GM19324 (cell line): ENCODE data around the gene TRMT2A.
"Not testable (repeated sequence)": the region's sequence is repeated elsewhere in the genome, so short reads cannot be mapped to it uniquely, and the experiment has no call there.

Experiments
- ATAC-seq: cut with Tn5 transposase; IDR thresholded peaks from one replicate; pipeline ENCODE4 v1.9.1; 2021; ENCODE audit warnings: mild to moderate bottlenecking, moderate library complexity; ENCODE audit not compliant: unreplicated experiment, low FRiP score

The TRMT2A gene

DNA sequence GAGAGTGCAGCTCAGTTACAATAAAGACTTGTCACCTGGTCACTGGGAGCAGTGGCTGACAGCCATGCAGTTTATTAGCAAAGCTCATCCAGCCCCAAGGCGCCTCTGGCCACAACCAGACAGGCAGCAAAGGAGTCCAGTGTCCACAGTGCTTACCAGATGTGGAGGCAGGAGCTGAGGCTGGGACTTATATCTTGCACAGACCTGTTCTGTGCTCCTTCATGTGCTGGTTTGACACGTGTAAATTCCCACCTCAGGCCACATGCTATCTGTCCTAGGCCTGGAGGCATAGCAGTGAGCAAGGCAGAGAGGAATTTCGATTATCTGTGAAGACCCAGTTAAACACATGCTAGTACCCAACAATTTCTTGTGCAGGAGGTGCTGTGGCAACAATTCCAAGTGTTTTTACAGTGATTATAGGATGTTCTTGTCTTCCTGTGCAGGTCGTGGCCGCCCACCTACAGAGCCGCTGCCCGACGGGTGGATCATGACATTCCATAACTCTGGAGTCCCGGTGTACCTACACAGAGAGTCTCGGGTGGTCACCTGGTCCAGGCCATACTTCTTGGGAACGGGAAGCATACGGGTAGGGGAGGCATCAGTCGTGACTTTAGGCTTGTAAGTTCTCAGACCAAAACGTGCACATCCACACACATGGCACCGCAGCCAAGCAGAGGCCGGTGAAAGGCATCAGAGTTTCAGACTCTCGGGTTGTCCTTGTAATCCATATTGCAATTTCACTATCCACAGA, 27.6 kb downstream of the TRMT2A start:
- ATAC-seq: no peak

DNA sequence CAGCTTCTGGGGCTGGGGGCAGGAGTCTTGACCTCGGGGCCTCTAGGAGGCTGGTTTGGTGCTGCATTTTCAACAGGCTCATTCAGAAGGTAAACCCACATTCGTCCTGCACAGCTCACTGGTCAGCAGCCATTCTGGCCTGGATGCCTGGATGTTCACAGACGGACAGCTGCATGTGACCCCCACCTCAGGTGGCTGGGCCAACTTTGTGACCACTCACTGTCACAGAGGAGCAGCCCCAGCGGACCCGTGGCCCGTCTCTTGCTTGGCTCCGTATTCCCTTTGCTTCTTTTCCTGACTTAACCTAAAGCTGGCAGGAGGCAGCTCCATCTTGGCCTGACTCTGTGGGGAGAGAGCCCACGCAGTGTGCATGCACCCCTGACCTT, 28.8 kb downstream of the TRMT2A start:
- ATAC-seq: no peak

DNA sequence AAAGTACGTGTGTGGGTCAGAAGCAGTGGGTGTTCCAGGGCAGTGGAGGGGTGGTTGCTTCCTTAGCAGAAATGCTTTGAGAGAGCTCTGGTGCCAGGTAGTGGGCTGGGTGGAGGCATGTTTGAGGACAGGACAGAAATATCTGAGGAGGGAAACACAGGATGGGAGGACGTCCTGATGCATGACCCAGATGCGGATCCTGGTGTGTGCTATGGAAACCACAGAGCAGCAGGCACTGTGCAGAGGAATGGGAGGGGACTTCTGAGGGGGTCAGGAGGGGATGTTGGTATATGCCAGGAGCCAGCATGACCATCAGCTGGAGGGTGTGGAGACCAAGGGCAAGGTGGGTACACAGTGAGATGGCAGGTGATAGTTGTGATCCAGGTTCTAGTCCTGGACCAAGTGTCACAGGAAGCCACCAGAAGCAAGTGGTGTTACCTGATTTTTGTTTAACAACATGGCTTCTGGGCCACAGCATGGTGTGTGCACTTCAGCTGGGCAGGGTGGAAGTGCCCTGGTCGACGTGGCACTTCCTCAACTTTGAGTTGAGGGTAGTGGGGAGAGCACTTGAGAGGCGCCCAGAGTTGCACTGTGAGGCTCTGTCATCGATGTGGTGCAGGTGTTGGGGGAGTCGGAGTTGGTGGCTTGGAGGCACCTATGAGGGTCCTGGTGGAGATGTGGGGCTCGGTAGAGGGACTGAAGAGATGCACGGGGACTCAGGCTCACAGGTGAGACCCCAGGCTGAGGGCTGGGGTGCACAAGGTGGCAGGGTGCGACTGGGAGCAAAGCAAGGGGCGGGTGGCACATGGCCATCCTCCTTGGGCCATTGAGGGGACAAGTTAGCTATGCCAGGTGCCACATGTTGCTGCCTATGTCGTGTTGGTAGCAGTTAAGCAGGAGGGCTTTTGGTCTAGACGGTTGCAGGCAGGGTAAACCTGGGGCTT, 29.4 kb downstream of the TRMT2A start:
- no peak for ATAC-seq

DNA sequence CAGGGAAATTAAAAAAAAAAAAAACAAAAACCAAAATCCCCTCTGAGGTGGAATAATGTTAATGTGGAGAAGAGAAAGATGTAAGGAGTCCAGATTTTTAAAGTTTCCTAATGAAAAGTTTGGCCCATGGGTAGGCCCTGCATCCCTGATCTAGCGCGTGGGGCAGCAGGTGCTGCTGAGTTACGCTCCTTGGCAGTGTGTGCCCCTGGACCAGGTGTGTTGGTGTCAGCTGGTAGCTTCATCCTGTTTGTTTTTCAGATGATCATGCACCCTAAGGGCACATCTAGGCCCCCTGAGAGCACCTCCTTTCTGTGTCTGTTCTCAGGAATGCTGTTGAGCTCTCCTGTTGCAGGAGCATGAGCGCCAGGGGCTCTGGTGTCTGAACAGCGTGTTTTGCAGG, 30.3 kb downstream of the TRMT2A start:
- ATAC-seq: no peak

DNA sequence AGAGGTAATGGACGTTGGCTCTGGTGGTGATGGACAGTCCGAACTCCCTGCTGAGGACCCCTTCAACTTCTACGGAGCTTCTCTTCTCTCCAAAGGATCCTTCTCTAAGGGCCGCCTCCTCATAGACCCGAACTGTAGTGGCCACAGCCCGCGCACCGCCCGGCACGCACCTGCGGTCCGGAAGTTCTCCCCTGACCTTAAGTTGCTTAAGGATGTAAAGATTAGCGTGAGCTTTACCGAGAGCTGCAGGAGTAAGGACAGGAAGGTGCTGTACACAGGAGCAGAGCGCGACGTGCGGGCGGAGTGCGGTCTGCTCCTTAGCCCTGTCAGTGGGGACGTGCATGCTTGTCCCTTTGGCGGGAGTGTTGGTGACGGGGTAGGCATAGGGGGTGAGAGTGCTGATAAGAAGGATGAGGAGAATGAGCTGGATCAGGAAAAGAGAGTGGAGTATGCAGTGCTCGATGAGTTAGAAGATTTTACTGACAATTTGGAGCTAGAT, 30.9 kb downstream of the TRMT2A start:
- ATAC-seq: no peak

DNA sequence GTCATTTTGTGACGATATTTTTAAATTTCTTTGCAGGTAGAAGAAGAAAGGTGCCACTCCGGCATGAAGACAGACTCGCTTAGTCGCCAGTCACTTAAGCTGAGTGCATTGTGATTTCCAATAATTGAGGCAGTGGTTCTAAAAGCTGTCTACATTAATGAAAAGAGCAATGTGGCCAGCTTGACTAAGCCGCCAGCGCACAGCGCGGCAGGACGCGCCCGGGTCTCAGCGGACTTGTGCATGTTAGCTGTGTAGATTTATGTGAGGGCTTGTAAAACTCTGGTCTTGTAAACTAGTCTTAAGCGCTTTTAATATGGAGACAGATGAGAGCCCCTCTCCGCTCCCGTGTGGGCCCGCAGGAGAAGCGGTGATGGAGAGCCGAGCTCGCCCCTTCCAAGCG, 31.4 kb downstream of the TRMT2A start:
- ATAC-seq: no peak

DNA sequence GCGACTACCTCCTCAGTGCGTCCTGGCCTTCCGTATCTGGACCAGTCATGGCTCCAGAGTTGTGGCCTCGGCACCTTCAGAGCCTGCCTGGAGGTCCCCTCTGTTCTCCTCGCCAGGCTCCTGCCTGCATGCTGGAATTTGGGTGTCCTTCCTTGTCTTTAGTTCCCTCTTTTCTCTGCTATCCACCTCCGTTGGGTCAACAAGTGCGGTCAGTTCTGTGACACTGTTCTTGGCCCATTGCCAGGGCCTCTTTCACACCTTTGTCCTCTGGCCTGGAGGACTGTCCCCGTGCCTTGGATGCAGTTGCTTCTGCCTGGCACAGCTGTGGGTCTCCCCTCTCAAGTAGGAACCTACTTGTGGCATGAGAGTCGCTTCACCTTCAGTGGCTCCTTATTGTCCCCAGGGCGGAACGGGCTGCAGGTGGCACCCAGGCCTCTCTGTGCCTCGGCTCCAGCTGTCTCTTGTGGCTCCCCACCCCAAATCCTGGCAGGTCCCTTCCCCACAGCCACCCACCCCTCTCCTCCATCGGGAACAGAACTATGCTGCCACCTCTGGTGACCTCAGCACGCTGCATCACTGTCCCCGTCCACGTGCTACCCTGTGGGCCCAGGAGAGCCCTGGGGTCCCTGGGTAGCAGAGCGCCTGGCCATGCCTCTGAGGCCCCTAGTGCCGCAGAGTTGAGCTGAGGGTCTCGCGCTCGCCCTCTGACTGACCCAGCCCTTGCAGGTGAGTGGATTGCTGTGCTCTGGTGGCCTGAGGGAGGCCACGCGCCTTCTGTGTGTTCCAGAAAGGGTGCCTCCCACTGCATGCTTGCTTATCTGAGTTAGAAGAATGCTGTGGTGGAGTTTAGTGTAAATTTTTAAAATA, 32.2 kb downstream of the TRMT2A start:
- ATAC-seq: no peak

DNA sequence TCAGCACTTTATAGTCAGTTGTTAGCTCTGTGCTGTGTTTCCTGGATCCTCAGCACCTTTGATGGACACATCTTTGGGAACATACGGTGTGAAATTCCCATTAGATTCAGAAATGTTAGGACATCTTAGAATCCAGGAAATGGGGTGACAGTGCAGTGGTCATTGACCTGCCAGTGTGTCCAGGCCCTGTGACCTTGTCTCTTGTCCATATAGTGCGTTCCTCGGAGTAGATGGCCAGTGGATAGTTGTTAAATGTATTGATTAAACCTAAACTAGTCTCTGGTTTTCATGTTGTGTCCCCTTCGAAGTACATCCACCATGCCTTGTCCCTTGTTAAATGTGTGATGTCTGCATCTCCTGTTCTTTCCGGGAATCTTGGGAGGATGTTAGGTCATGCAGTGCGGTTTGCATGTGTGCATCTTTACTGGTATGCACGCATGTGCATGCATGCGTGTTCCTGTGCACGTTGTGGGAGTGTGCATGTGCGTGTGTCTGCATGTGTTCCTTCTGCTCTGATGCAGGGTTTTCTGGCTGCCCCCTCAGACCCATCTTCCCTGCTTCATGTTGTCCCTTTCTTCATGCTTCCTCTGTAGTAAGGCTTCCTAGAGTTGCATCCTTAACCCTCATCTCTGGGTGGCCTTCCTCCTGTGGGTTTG, 33.0 kb downstream of the TRMT2A start:
- ATAC-seq: no peak

DNA sequence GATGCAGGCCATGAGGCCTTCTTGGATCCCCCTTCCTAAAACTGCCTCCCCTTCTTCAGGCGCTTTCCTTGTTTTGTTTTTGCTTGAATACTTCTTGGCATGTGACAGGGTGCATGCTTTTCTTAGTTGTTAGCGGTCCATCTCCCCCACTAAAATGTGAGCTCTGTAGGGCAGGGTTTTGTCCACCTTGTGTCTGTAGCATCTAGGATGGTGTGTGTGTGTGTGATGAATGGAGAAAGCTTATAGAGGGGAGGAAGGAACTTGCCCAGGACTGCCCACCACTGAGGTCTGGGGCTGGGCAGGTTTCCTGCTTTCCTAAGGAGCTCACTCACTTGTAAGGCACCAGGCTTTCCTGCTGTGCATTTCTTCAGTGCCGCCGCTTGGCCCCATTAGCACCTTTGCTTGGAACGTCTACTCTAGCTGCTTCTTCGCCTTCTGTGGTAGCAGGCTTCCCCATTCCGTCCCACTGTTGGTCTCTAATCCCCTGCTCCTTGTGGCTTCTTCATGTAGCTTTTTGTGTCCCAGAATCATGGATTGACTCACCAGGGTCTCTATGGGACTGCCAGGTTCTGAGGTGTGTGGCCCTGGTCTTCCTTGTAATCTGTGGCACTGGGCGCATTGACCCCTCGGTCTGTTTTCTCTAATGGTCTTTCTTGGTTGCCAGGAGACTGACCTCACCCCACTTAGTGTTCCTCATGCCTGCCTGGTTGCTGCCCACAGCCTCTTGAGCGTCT, 33.7 kb downstream of the TRMT2A start:
- ATAC-seq: no peak

DNA sequence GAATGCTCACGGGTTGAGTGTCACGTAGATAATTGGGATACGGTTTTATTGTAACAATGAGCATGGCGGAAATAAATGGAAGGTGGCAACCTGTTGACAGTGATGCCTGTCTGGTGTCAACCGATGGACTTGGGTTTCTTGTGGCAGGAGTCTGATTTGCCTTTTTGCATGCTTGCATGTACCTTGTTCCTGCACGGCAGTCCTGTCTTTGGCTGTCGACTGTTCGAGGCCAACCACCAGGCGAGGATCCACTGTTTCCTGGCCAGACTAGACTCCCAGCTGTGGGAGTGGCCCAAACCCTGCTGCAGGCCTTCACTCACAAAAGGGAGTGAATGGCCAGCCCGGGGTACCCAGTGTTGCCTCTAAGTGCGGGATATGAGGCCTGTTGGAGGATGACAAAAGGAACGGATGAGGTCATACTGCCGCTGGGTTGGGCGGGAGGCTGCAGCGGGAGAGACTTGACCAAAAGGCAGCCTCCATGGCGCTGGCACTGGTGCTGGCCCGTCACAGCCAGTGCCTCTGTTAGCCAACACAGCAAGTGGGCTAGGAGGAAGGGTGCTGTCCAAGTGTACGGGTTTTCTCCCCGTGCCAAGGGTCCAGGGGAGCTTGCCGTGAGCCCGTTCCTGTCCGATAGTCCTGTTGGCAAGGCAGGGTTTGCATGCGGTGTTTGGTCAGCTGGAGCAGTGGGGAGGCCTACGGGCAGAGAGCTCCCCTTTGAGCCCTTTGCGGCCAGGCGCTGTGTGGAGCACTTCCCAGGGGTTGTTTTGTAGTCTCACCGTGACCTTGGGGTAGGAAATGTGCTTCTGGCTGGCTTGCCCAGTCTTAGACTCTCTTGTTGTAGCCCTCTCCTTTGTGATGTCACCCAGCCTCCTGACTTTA, 36.0 kb downstream of the TRMT2A start:
- ATAC-seq: no peak

DNA sequence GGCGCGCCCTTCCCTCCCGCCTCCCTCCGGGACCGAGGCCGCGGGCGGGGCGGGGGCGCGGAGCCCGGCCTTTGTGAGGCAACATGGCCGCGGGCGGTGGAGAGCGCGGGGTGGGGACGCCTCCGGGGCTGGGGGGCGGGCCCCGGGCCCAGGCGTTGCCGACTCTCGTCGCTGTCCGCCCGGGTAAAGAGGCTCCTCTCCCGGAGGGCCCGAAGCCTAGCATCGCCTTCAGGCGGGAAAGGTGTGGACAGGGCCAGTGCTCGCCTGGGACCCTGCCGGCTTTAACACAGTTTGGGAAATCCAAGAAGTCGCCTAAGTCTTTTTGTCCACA, 36.6 kb downstream of the TRMT2A start:
- ATAC-seq: peak; percentile 66

DNA sequence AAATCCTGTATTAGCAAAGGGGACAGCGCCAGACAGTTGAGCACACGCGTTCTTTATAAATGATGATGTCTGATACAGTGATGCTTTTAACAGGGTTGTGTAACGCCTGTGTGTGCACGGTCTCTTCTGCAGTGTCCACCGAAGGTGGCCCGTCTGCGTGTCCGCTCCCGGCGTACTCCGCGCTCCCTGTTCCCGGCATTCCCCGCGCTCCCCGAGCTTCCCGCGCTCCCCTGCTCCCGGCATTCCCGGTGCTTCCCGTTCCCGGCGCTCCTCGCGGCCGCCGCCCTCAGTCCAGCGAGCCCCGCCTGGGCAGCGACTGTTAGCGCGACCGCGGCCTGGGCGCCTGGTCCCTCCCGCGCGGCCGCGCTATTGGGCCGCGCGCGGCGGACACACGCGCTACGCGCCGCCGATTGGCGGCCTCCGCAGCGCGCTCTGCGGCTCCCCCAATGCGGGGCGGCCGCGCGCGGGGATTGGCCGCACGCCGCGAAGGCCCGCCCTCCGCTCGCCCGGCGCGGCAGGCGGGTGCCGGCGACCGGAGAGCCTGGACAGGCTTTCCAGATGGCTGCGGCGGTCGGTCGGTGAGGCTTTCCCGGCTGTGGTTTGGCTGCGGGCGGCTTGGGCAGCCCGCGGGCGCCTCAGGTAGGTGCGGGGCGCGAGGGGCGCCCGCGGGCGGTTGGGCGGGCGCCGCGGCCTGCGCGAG, 37.1 kb downstream of the TRMT2A start, which contains the start of gene DGCR8:
Gene DGCR8 (plus strand): TSS at position 497 of the 700 bp plus-strand sequence. CDS start 5,723 bp downstream, outside the sequence.
- ATAC-seq: peak; percentile 89

DNA sequence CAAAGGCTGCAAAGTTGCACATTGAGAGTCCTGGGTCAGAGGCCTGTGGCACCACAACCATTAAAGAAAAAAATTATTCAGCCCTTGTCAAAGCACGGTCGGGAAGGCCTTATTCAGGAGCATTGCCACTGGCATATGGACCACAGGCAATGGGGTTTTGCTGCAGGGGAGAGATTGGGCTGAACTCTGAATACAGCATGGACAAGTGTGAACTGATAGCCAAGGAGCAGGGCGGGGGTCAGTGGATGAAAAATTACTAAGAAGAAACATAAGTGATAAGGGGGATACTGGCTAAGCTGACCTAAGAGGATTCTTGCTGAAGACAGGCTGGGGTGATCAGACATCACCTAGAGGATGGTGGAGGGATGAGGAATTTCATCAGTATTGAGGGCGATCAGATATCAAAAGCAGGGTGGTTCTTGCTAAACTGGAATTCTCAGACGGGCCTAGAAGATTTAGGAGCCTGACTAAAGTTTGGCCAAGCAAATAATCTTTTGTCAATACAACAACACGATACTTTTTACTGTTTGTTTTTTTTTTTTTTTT, 40.3 kb downstream of the TRMT2A start:
- no peak for ATAC-seq

DNA sequence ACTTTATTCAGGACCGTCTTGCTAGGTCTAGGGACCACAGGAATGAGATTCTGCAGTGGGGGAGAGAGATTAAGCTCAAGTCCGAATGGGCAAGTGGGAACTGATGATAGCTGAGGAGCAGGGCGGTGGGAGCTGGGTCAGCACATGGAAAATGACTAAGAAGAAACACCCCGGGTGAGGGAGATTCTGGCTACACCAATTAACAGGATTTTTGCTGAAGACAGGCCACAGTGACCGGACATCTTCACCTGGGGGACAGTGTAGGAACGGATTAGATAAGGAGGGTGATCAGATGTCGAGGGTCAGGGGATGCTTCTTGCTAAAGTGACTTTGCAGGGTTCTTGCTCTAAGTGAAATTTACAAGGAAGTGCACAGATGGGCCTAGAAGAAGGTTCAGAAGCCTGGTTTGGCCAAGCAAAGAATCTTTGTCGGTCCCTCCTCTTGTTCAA, 45.5 kb downstream of the TRMT2A start:
- ATAC-seq: no peak

DNA sequence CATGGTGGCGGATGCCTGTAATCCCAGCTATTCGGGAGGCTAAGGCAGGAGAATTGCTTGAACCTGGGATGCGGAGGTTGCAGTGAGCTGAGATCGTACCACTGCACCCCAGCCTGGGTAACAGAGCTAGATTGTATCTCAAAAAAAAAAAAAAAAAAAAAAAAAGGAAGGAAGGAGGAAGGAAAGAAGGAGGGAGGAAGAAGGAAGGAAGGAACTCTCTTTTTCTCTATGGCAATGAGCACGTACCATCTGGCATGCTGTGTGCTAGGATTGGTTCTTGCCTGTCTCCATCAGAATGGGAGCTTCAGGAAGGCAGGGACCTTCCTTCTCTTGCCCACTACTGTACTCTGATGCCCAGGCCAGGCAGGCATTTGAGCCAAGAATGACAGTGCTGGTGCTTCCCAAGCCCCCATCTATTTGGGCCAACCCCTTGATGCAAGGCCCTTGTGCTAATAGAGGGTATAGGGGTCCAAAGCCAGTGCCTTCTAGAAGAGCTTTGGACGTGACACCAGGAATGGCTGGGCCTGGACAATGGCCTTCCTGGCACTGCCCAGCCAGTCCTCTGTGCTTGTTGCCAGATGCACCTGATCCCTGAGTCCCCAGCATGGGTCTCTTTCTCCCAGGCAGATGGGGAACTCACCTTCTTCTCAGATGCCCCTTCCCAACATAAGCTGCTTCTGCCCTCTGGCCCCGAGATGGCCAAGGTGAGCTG, 47.5 kb downstream of the TRMT2A start:
- ATAC-seq: no peak

DNA sequence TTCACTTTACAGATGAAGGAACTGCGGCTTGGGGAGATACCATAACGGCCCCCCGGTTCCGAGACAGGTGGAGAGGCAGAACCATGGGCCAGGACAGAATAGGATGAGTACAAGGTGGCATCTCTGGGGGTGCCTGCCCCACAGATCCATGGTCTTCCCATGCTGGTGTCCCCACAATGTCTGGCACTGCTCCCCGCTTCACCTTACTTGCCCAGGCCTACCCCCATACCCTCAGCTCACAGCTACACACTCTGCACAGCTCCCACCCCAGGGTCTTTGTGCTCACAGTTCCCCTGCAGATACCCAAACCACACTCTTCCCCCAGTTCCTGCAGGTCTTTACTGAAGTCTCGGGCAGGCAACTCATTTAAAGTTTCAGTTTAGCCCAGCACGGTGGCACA, 48.4 kb downstream of the TRMT2A start:
- ATAC-seq: no peak

DNA sequence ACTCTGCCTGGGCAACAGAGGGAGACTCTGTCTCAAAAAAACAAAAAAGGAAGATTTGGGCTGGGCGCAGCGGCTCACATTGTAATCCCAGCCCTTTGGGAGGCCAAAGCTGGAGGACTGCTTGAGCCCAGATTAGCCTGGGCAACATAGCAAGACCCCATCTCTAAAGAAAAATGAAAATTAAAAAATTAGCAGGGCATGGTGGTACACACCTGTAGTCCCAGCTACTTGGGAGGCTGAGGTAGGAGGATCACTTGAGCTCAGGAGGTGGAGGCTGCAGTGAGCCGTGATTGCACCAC, 49.7 kb downstream of the TRMT2A start:
- not testable (repeated sequence) for ATAC-seq
